ENCODE measurements around the gene CASK.

GRCh38 chrX:41664375-41664901 lies 258.9 kb downstream of the CASK start:
- TF ChIP-seq CTCF (IDR thresholded peaks at IDR 0.05) (no peak), POLR2A (IDR thresholded peaks at IDR 0.05) (no peak)
